Endothelial cell of umbilical vein (primary cell): ENCODE results near the gene AP5S1. TPM values are rescaled to one million over a fixed set of nuclear protein-coding genes. Genes with fewer than 3 reads are reported as not detected.

Source experiments
- BruUV-seq: library from RNA; stranded (reverse); fragments of 400-500 nt; replicated peaks from 2 replicates; lab custom pipeline; 2021; lab: Mats Ljungman, UMichigan
- CTCF ChIA-PET: fragments of 300-600, 350-600 bp; sonication (Branson Sonifier 250); formaldehyde crosslinking; loops from one replicate; lab custom pipeline; 2021; ENCODE audit warnings: antibody characterized with exemption, inconsistent platforms; lab: Charles Lee
- POLR2A ChIA-PET: fragments of 300-600, 350-600 bp; sonication (Branson Sonifier 250); formaldehyde crosslinking; loops from one replicate; lab custom pipeline; 2021; ENCODE audit warnings: antibody characterized with exemption, inconsistent platforms; lab: Charles Lee
- DNase-seq: peaks from one replicate; pipeline ENCODE4 v3.0.0-alpha.2; 2011; ENCODE audit warnings: low read depth, low spot score
- FAIRE-seq: peaks from 2 replicates; lab custom pipeline; 2011; peaks lifted over from hg19 to GRCh38; lab: Jason Lieb, UNC
- H2AFZ ChIP-seq: 2 replicates; pipeline ENCODE4 v1.6.0; 2012; ENCODE audit warnings: low read depth, low read length, control low read depth, inconsistent platforms
- H3K27ac ChIP-seq: 2 replicates; pipeline ENCODE4 v1.5.1; 2011; ENCODE audit warnings: low read depth, mild to moderate bottlenecking, control low read depth, low read length, moderate library complexity; ENCODE audit not compliant: insufficient read depth
- H3K27me3 ChIP-seq, 2 experiments: 2 replicates each; pipeline versions ENCODE4 v1.6.0 to v1.6.1; 2011; ENCODE audit warnings: low read length in 2 of 2, mixed read lengths in 1 of 2; ENCODE audit not compliant: control insufficient read depth in 2 of 2, insufficient read depth in 2 of 2
- H3K36me3 ChIP-seq, 2 experiments: 2 replicates in 1 of 2; 3 replicates in 1 of 2; pipeline ENCODE4 v1.5.1; 2011; ENCODE audit warnings: low read length in 2 of 2, mild to moderate bottlenecking in 1 of 2, moderate library complexity in 1 of 2; ENCODE audit not compliant: control insufficient read depth in 2 of 2, insufficient read depth in 2 of 2; ENCODE audit errors: extremely low read depth in 1 of 2
- H3K4me1 ChIP-seq: 3 replicates; pipeline ENCODE4 v1.5.1; 2011; ENCODE audit warnings: mild to moderate bottlenecking, low read length; ENCODE audit not compliant: control insufficient read depth, insufficient read depth; ENCODE audit errors: extremely low read depth
- H3K4me2 ChIP-seq: 2 replicates; pipeline ENCODE4 v1.6.1; 2011; ENCODE audit warnings: low read length, control low read depth, mixed read lengths; ENCODE audit not compliant: insufficient read depth
- H3K4me3 ChIP-seq, 3 experiments: fragments of 200-600 bp in 1 of 3; sonication (generic), shearing (Covaris generic) in 1 of 3; replicated peaks in 1 of 3; 2 replicates each; pipeline ENCODE4 v1.5.1; 2011 to 2016; ENCODE audit warnings: control low read depth in 3 of 3, low read length in 3 of 3, mild to moderate bottlenecking in 2 of 3, inconsistent platforms in 1 of 3, low read depth in 1 of 3, moderate library complexity in 1 of 3; ENCODE audit not compliant: insufficient read depth in 1 of 3
- H3K79me2 ChIP-seq: 2 replicates; pipeline ENCODE4 v1.6.0; 2012; ENCODE audit warnings: low read length, inconsistent platforms; ENCODE audit not compliant: control insufficient read depth, insufficient read depth
- H3K9ac ChIP-seq: replicated peaks from 2 replicates; pipeline ENCODE3; 2011; ENCODE audit warnings: low read length, control low read depth; ENCODE audit not compliant: insufficient read depth; ENCODE audit errors: extremely low read depth
- H3K9me1 ChIP-seq: replicated peaks from 3 replicates; pipeline ENCODE4 v1.6.0; 2011; ENCODE audit warnings: mild to moderate bottlenecking, low read length; ENCODE audit not compliant: control insufficient read depth, insufficient read depth; ENCODE audit errors: extremely low read depth
- H3K9me3 ChIP-seq: replicated peaks from 2 replicates; pipeline ENCODE4 v1.5.1; 2012; ENCODE audit warnings: low read length, inconsistent platforms; ENCODE audit not compliant: control insufficient read depth, insufficient read depth
- H4K20me1 ChIP-seq: replicated peaks from 2 replicates; pipeline ENCODE3; 2011; ENCODE audit warnings: mild to moderate bottlenecking, low read length; ENCODE audit not compliant: control insufficient read depth, insufficient read depth; ENCODE audit errors: extremely low read depth
- CTCF ChIP-seq, 2 donors: IDR thresholded peaks; 1 replicate in 1 of 2; 2 replicates in 1 of 2; pipeline ENCODE4 v1.5.1; 2011; ENCODE audit warnings: low read length in 2 of 2, mild to moderate bottlenecking in 2 of 2, moderate library complexity in 2 of 2, control low read depth in 1 of 2, inconsistent platforms in 1 of 2, low read depth in 1 of 2; ENCODE audit not compliant: insufficient read depth in 1 of 2; ENCODE audit errors: extremely low read depth in 1 of 2
- FOS ChIP-seq: IDR thresholded peaks from 2 replicates; pipeline ENCODE4 v1.6.1; 2011; ENCODE audit warnings: mild to moderate bottlenecking, low read length, moderate library complexity, borderline replicate concordance; ENCODE audit not compliant: insufficient read depth
- GATA2 ChIP-seq: IDR thresholded peaks from 2 replicates; pipeline ENCODE4 v1.7.0; 2011; ENCODE audit warnings: low read depth, mild to moderate bottlenecking, moderate library complexity, mixed read lengths, low read length; ENCODE audit not compliant: insufficient read length, insufficient read depth
- dilution Hi-C: fragments of 300-500 bp; cut with MboI; formaldehyde crosslinking; loops from one replicate; pipeline ENCODE4 v1.15.0; 2019; ENCODE audit warnings: low sequenced_read_pairs; ENCODE audit not compliant: extremely low pct_ligation_motif_present
- intact Hi-C: fragments of 100-400 bp; cut with micrococcal nuclease; formaldehyde crosslinking; loops from one replicate; pipeline ENCODE4 v1.10.0; 2022
- polyA plus RNA-seq, 4 experiments: library from polyadenylated mRNA; depleted of rRNA in 3 of 4; stranded (reverse) in 3 of 4; unstranded in 1 of 4; fragments of >200 nt; gene quantifications; 2 replicates each; pipeline versions ENCODE4 v1.2.1 to v1.2.3, GENCODE V29; 2011 to 2012; ENCODE audit warnings: missing spikeins in 1 of 4
- total RNA-seq: library from RNA; stranded (reverse); gene quantifications from 2 replicates; pipeline ENCODE4 v1.2.3, GENCODE V29; 2021

The AP5S1 gene
- total and polyA plus RNA-seq, 2 donors (not counting 3 experiments of a cell fraction or from before 2014, with no cell fraction given): 15.7 to 22.0 TPM

- Histone ChIP-seq H3K4me2 (no peak overlapping the region), H3K4me3 (no peak overlapping the region), H4K20me1 (no peaks in the 10 kb centered on the region), H3K79me2 (peaks cover 4% of the 10 kb centered on the region), H3K9me1 (no peaks in the 10 kb centered on the region), H3K9ac (no peak overlapping the region), H3K9me3 (no peaks in the 10 kb centered on the region), H2AFZ (no peak overlapping the region), H3K27me3 (no peaks in the 10 kb centered on the region), H3K27ac (no peak overlapping the region), H3K36me3 (peaks cover 0 to 2% of the 10 kb centered on the region in 2 experiments), H3K4me1 (peaks cover 7% of the 10 kb centered on the region)
- TF ChIP-seq GATA2 (no peak), FOS (peak; percentile 22), CTCF (IDR thresholded peaks at IDR 0.05; ENCODE audit: extremely low read depth in 1 of 2, insufficient read depth in 1 of 2, low read depth in 1 of 2, low read length in 2 of 2) (peak; percentile 80 to 81)
- DNase-seq: peak; percentile 69
- POLR2A ChIA-PET: interaction anchor here (0.7 to 1.0 kb wide), 4 partner anchors 31 to 1014 kb away, joined by 3 to 7 read pairs (median 5); partner anchors contain the start of gene CENPB
- intact Hi-C loops (loop anchor here (1.0 kb wide), 1 partner anchor 65 kb away; no protein-coding TSS in a partner anchor), dilution Hi-C loops (no loop called here)
- peak; percentile 90 for FAIRE-seq
- CTCF ChIA-PET: interaction anchor here (0.6 to 5.1 kb wide), 21 partner anchors 17 to 1001 kb away, joined by 3 to 214 read pairs (median 8); partner anchors contain the start of genes ADISSP, CDC25B, CENPB and SPEF1
- BruUV-seq: no TSS peak
Observed at GRCh38 chr20:3818155-3819151, 1.9 kb upstream of the AP5S1 start.
